ENCODE data around the gene MYO18B. TPM values are rescaled to one million over a fixed set of nuclear protein-coding genes. Genes with fewer than 3 reads are reported as not detected.

The MYO18B gene
- total and polyA plus RNA-seq, 2 of the 4 experiments (the other 2 are of a cell fraction) = under 0.01 TPM; not detected in 1

DNA sequence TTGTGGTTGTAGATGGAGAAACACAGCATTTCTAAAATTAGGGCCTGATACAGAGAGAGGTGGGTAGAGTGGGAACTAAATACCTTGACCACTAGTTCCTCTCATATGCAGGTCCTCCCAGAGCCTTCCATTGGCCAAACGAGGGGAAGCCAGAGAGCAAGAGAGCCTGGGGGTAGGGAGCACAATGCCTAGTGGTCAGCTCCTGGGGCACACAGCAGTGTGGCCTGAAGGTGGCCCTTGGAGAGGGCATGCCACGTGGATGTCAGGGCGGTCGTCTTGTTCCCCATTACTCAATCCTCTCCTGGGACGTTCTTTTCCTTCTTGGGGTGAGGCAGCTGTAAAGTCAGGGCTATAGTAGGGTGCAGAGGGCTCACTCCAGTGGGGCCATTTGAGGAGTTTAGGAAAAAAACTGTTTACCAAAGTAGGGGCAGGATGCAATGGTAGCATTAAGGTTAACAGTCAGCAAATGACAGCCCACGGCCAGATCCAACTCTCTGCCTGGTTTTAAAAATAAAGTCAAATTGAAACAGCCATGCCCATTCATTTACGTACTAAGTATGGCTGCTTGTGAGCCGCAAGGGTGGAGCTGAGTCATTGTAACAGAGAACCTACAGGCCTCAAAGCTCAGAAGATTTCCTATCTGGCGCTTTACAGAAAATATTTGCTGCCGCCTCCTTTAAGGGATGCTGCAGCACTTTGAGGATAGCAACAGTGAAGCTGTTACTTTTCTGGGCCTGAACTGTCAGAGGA lies 7.6 kb downstream of the MYO18B start:
- Histone ChIP-seq H4K5ac (ENCODE audit: low read depth, low read length) (no peak overlapping the region), H2BK15ac (ENCODE audit: low read depth, low read length) (no peak overlapping the region), H3K79me1 (ENCODE audit: low read depth in 1 of 2, low read length in 2 of 2) (no peaks in the 10 kb centered on the region), H3K36me3 (ENCODE audit: control insufficient read depth, insufficient read depth, low read length) (no peaks in the 10 kb centered on the region), H3K27me3 (ENCODE audit: control insufficient read depth, insufficient read depth, low read length) (no peaks in the 10 kb centered on the region), H3K4ac (ENCODE audit: low read depth, low read length) (no peak overlapping the region), H2BK5ac (ENCODE audit: low read depth, low read length, poor library complexity, severe bottlenecking) (no peak overlapping the region), H2AK9ac (replicated peaks; ENCODE audit: low read depth, low read length, poor library complexity) (no peak overlapping the region), H3K4me3 (ENCODE audit: insufficient read depth, low read depth, low read length) (no peak overlapping the region), H3K14ac (replicated peaks; ENCODE audit: low read depth, low read length) (no peak overlapping the region), H4K8ac (ENCODE audit: low read depth in 2 of 2, low read length in 2 of 2) (no peak overlapping the region), H3K9me3 (ENCODE audit: control insufficient read depth, insufficient read depth, low read length) (no peaks in the 10 kb centered on the region), H3K23ac (ENCODE audit: low read depth, low read length) (no peak overlapping the region), H3K27ac (ENCODE audit: insufficient read depth, low read length) (no peak overlapping the region), H3K4me2 (ENCODE audit: low read depth, low read length) (no peak overlapping the region), H3K9me1 (ENCODE audit: insufficient read depth, low read length) (no peaks in the 10 kb centered on the region; the same call in 1 of the 2 replicates), H2AK5ac (ENCODE audit: low read depth, low read length) (no peak overlapping the region), H3K9ac (ENCODE audit: low read depth, low read length) (no peak overlapping the region), H3K4me1 (ENCODE audit: control insufficient read depth, insufficient read depth, low read length) (peaks cover 4% of the 10 kb centered on the region), H4K20me1 (ENCODE audit: insufficient read depth, low read length) (no peaks in the 10 kb centered on the region), H2BK120ac (ENCODE audit: low read depth, low read length) (no peak overlapping the region), H2BK20ac (ENCODE audit: low read depth, low read length) (peak overlapping the region; percentile 61; the same call in 1 of the 2 replicates), H2AFZ (replicated peaks; ENCODE audit: low read length, poor library complexity) (no peak overlapping the region), H4K91ac (ENCODE audit: insufficient read depth, low read depth, low read length) (no peak overlapping the region), H3K18ac (ENCODE audit: low read depth, low read length) (no peak overlapping the region), H3K56ac (ENCODE audit: extremely low read depth, insufficient read depth, low read length) (no peak overlapping the region)
- ATAC-seq (ENCODE audit: low read depth) (no peak), DNase-seq (no peak)
- ChIA-PET POLR2A (ENCODE audit: unreplicated experiment) (no interaction called here), CTCF (no interaction called here)
- intact Hi-C loops (cut with micrococcal nuclease) = no loop called here
- BruUV-seq (replicated peaks) = no TSS peak
- WGBS, 2 experiments (ENCODE audit: extremely low coverage in 2 of 2, insufficient read length in 1 of 2) = 81% methylated on average over 2 of the region's 10 CpGs; no CpG with 5 or more reads in 1 of the 2 experiments
- no peak for TF ChIP-seq RFX5 (IDR thresholded peaks at IDR 0.05; ENCODE audit: low read depth, low read length)
- no peak for TF ChIP-seq POLR2A (IDR thresholded peaks at IDR 0.05; ENCODE audit: low read depth, low read length)
- TF ChIP-seq FOS (IDR thresholded peaks at IDR 0.05; ENCODE audit: low read depth, low read length) = no peak
- in situ Hi-C loops (cut with MboI; ENCODE audit: low sequenced_read_pairs) = no loop called here
- dilution Hi-C loops (cut with HindIII; ENCODE audit: low sequenced_read_pairs, unreplicated experiment) = no loop called here
